NCI-H2227 (cell line): ENCODE results near the gene CHST15.

ENCODE experiments used
- DNase-seq: peaks from one replicate; lab custom pipeline; 2025; ENCODE audit not compliant: unreplicated experiment; lab: John Stamatoyannopoulos, UW

CHST15 gene

GRCh38 chr10:124014416-124015154 is 78.8 kb downstream of the CHST15 start:
- no peak for DNase-seq

DNA sequence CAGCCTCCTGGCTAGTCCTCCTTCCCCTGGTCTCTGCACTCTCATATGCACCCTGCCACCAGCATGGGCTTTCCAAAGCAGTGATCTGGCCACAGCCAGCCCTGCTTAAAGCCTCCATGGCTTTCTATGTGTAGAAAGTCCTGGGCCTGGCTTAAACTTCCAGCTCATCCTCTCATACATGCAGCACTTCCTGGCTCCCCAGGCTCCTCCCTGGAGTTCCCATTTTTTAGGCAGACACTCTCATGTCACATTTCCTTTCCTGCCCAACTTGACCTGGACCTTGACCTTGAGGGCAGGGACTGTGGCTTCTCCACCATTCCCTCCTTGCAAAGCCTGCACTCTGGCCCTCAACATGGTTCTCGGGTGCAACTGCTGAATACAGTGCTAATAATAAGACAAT is 79.5 kb downstream of the CHST15 start:
- no peak for DNase-seq

GRCh38 chr10:124012991-124013390 is 80.4 kb downstream of the CHST15 start:
- no peak for DNase-seq

- no peak for DNase-seq
Observed at GRCh38 chr10:124012583-124012982, 80.8 kb downstream of the CHST15 start.

DNA sequence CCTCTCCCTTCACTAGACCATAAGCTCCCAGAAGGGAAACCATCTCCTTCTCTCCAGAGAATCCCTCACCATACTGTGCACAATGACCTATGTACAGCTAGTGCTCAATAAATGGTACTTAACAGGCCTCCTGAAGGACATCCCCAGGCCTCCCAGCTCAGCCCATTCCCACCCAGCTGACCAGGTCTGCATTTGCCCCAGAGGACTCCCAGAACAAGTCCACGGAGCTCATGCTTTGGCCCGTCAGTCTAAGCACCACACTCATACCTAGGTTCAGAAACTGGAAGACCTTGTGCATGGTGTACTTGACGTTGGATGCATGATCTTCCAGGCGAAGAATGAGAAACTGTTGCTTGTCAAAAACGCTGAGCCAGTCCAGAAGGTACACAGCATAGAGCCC is 81.3 kb downstream of the CHST15 start:
- no peak for DNase-seq

DNA sequence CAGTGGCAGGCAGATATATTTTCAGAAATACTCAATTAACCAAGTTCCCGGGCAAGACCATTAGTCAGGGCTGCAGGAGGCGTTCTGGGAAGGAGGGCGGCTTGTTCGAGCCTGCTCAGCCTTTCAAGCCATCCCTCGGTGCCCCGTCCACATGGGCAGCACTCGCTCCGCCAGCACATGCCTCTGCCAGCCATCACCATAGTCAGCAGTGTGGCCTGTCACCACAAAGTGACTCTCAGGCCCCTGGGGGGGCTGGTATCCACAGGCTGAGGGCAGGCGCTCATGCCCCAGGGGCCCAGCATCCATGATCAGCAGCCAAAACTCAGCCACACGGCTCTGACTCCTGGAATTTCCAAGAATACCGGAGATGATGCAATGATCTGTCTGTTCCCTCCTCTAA is 81.9 kb downstream of the CHST15 start:
- no peak for DNase-seq

GRCh38 chr10:124010563-124011131 is 82.8 kb downstream of the CHST15 start:
- DNase-seq = no peak

DNA sequence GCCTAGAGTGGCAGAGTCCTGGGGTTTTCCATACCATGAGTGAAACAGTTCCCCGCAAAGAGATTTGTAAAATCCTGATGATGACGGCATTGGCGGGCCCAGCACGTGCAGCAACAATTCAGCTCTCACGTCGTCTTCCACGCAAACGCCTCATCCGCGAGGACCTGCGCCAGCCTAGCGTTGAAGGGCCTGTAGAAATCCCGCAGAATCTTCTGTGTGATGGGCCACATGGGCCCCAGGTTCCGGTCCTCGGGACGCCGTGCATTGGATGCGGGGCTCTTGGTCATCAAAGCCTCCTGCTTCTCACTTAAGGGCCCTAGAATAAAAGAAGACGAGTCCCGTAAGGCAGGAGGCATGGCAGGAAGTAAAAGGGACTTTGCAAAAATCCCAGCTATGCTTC is 83.4 kb downstream of the CHST15 start:
- no peak for DNase-seq

DNA sequence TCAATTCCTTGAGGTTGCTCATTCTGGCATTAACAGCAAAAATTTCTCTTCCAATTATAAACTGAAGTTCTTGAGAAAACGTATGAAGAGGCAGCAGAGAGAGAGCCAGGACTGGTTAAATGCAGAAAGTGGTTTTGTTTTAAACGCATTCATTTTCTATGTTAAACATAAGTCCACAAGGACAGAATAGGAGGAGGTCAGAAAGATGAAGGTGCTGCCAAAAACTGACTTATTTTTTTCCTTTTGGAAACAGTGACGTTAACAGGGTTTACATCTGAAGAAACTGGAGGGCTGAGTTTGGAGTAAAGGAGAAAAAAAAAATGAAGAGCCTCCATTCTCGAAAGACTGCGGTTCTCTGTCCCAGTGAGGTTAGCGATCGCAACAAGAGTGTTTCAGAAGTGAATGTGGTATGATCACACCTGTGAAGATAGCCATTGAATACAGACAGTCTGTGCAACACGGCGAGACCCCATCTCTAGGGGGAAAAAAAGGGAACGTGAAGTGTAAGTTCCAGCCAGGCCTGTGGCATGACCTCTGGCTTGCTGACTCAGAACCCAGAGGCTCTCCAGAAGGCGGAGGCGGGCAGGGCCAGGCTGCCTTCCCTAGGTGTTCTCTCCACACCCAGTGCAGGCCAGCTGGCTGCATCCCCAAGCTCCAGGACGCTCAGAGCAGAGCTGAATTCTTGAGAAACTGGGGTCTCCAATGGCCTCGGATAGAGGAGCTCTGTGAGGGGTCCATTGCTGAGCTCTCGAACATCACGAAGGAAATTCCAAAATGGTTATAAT is 84.0 kb downstream of the CHST15 start:
- DNase-seq = no peak

DNA sequence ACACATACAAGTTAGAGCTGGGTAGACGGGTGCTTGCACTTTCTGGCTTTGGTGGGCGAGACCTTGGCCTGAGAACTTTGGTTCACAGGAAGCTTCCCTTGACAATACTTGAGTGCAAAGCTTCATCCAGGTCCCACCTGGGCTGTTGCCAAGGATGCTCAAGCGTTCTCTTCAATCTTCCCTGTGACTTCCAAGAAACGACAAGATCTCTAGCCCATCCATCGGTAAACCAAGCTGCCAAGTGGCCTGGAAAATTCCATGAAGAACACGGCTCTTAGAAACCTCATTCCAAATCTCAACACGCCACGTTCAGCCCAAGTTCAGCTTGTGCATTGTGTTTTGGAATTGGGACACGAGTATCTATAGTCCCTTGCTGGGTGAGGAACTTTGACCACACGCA is 84.7 kb downstream of the CHST15 start:
- no peak for DNase-seq

GRCh38 chr10:124008187-124008586 is 85.2 kb downstream of the CHST15 start:
- DNase-seq = no peak

- no peak for DNase-seq
Observed at GRCh38 chr10:124007773-124008145, 85.6 kb downstream of the CHST15 start.

GRCh38 chr10:124007102-124007772 is 86.2 kb downstream of the CHST15 start:
- no peak for DNase-seq

GRCh38 chr10:124006526-124006925 is 86.9 kb downstream of the CHST15 start:
- no peak for DNase-seq

GRCh38 chr10:124005991-124006392 is 87.4 kb downstream of the CHST15 start:
- DNase-seq = no peak

DNA sequence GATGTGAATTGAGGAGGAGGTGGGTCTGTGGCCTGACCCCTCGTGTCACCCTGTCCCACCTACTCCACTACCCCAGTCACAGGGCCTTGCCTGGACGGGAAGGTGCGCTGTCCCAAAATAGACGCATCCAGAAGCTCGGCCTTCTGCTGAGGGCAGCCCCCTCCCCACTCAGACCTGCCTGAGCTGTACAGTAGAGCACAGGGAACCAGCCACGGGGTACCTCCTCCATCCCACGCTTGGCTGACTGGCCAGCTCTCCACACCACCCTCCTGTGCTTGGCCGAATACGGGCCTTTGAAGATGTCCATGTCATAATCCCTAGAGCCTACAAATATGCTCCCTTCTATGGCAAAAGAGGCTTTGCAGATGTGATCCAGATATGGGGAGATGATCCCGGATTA is 88.3 kb downstream of the CHST15 start:
- DNase-seq = no peak

DNA sequence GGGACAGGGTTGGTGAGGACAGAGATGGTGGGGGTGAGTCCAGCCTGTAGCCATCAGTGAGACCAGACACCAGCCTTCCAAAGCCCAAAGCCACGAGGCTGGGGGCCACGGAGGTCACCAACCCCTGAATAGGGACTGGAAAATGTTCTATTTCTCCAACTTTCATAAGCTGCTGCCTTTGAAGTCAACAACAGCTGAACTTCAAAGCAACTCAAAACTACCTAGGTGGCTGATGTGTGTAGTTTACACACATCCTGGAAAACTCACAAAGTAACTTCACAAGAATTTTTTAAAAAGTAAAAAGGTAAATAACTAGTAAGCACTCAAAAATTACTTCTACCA is 88.8 kb downstream of the CHST15 start:
- no peak for DNase-seq

DNA sequence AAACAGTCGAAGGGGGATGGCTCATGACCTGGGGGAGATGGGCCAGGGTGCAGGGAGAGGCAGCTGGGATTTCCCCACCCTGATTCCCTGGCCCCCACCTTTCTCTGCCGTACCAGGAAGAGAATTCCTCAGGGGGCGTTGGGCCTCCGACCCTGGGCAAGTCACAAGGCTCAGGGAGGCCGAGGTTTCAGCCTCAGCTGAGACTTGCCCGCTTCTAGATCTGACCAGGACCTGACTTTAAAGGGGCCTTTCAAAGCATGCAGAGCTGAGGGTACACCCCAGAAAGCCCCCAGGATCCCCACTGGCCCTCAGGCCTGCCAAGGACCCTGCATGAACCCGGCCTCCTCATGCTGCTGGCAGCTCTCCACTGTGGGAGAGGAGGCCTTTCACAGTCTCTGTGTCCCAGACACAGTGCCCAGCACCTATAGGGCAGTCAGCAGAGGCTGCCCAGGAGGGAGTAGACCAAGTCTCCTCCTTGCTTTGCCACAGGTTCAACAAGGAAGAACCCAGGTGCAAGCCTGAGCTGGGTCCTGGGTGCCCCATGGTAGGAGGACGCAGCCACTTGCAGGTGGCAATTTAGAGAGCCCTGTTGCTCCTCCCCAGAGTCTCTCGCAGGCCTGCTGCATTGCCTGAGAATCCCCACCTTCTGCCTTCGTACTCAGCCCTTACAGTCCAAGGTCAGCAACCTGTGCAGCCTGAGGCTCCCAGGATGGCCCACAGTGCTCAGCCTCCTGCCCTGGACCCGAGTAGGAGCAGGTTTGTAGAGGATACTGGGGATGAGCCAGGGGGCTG is 89.3 kb downstream of the CHST15 start:
- no peak for DNase-seq

- no peak for DNase-seq
Observed at GRCh38 chr10:124003481-124003870, 89.9 kb downstream of the CHST15 start.

DNA sequence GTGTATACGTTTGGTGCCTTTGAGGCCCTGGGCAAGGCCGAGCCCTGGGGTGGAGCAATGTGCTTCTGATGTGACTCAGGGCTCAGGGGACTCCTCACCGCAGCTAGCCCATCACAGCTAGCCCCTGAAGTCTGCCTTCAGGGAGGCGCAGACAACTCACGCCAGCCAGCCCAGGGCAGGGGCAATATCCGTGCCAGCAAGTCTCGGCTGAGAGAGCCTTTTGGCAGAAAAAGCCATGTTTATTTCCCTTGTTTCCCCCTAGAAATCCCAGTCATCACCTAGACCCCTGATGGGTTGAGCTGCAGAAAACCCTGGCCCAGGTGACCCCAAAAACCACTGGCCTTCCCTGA is 90.4 kb downstream of the CHST15 start:
- no peak for DNase-seq

GRCh38 chr10:124002391-124003069 is 90.9 kb downstream of the CHST15 start:
- no peak for DNase-seq
